GM12872 (cell line): Measurements from ENCODE around the gene EPB41L3.

Experiments used
- TF ChIP-seq, protein P1 (sequence below): IDR thresholded peaks from 3 replicates; pipeline ENCODE4 v1.5.1; 2011; ENCODE audit warnings: low read depth, mild to moderate bottlenecking, low read length, moderate library complexity; ENCODE audit not compliant: insufficient read depth

The EPB41L3 gene

DNA sequence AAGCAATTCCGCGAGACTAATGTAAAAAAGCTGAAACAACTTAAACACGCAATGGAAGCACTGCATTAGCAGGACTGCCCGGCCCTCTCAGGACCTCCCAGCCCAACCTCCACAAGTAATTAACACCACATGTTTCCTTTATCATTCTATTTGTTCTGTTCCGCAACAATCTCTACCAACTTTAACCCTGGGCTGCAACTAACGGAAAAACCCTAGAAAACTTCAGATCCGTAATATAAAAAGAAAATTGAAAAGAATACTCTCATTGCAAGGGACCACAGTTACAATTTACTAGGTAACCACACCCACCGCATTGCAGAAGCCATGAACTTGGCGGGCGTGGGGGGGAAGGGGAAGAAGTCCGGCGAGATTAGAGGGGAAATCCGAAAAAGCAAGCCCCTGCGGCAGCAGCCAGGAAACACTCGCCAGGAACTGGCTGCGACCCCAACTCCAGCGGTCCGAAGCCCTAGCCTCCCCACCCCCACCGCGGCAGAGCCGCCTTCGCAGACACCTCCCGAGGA is 1.2 kb downstream of the EPB41L3 start:
- TF ChIP-seq, protein P1, sequence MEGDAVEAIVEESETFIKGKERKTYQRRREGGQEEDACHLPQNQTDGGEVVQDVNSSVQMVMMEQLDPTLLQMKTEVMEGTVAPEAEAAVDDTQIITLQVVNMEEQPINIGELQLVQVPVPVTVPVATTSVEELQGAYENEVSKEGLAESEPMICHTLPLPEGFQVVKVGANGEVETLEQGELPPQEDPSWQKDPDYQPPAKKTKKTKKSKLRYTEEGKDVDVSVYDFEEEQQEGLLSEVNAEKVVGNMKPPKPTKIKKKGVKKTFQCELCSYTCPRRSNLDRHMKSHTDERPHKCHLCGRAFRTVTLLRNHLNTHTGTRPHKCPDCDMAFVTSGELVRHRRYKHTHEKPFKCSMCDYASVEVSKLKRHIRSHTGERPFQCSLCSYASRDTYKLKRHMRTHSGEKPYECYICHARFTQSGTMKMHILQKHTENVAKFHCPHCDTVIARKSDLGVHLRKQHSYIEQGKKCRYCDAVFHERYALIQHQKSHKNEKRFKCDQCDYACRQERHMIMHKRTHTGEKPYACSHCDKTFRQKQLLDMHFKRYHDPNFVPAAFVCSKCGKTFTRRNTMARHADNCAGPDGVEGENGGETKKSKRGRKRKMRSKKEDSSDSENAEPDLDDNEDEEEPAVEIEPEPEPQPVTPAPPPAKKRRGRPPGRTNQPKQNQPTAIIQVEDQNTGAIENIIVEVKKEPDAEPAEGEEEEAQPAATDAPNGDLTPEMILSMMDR, result no peak

DNA sequence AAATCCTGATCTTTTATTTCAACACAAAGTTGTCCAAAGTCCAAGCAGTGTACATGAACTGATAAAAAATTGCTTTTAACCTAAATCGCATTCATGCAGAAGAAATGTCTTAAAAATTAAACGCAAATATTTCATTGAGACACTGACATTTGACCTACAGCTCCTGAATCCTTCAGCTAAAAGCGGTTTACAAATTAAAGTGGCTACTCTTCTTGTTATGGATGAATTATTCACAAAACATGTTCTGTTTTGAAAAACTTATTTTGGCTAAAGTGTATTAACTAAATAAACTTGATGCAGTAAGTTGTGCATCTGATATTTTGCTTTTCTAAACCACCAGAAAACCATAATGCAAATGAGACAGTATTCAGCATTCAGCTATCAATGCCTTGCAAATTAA is 2.2 kb downstream of the EPB41L3 start:
- TF ChIP-seq, protein P1, result no peak

DNA sequence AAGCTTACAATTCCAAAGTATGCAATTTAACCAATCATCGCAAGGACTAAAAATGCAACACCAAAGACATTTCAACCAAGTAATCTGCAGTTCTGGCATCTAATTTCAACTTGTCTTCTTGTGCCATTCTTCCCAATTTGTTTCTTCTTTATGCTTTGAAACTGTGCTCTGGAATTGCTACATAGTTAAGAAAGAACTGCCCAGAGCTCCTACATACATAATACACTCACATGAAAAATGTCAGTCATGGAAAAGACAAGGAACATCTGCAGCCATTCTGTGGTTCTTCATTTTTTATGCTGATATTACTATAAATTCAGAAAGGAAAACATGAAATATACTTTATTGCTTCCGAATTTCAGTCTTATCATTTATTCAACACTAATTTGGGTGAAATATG is 4.4 kb downstream of the EPB41L3 start:
- TF ChIP-seq, protein P1, result no peak

DNA sequence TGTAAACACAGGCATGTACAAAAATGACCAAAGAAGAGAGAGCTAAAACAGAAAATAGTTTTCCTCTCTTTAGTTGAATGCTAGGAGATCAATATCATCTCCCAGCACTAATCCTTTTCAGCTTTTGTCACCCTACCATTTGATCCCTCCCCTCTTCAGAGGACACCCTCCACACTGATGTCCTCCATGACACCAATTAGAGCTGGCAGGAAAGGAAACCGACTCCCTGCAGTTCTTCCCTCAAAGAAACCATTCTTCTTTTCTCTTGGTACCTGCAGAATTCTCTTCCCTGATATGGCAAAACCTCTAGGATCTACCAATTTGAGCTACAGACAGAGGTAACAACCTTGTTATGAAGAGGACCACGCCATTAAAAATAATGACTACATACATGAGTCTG is 5.3 kb downstream of the EPB41L3 start:
- TF ChIP-seq, protein P1, result no peak

DNA sequence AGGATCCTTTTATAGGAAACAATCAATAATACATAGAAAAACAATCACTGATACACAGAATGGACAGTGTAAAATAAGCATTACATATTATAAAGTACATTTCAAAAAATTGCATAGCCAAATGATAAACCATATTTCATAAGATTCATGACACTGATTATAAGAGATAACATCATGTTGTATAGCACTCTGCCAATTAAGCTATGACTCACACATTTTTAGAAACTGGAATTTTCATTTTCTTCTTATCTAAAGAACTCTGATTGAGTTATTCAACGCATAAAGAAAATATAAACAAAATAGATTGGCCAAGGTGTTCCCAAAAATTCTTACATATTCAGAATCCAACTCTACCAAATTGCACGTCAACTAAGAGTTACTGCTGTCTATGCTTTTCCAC is 5.9 kb downstream of the EPB41L3 start:
- TF ChIP-seq, protein P1, result no peak

DNA sequence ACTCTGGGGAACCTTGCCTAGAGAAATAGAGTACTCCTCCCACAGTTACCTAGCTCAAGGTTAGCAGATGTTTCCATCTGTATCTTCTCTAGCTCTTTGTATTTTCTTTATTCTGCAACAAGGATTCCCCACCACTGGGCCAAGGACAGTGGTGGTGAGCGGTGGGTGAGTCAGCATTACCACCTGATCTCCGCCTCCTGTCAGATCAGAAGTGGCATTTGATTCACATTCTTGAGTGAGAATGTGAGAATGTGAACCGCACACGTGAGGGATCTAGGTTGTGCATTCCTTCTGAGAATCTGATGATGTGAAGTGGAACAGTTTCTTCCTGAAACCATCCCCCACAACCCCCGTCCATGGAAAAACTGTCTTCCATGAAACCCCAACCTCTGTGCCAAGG is 9.0 kb downstream of the EPB41L3 start:
- TF ChIP-seq, protein P1, result no peak

DNA sequence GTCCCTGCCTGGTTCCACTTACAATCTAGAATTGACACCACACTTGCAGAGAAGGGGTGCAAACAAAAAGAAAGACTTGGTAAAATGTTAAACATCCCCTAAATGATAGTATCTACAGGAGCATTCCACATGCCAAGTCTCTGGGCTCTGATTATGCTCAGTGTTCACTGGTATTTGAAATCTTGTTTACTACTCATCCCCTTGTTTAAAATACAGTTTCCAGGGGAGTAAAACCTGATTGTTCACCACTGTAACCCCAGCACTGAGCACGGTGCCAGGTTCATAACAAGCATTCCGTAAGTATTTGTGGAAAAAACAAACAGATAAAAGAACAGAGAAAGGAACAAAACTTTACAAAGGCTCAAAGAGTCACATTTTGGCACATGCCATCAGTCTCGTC is 11.7 kb downstream of the EPB41L3 start:
- TF ChIP-seq, protein P1, result no peak
